PC-3 (cell line): ENCODE data around the gene CCDC32. TPM values are rescaled to one million over a fixed set of nuclear protein-coding genes. Genes with fewer than 3 reads are reported as not detected.
A peak's percentile ranks its signal among the peaks of the same experiment; 100 is the strongest.

Experiments used
- ATAC-seq: fragments of 200-7000 bp; cut with Tn5 transposase; 2 replicates; pipeline ENCODE4 v1.9.1; 2020; ENCODE audit warnings: mild to moderate bottlenecking, moderate library complexity
- BruUV-seq: library from RNA; stranded (reverse); fragments of 400-500 nt; replicated peaks from 2 replicates; lab custom pipeline; 2021; lab: Mats Ljungman, UMichigan
- CTCF ChIA-PET: fragments of 300-600 bp; sonication (Branson Sonifier 250); formaldehyde crosslinking; loops from one replicate; lab custom pipeline; 2022; ENCODE audit warnings: antibody characterized with exemption; lab: Charles Lee
- POLR2A ChIA-PET: fragments of 300-600 bp; sonication (Branson Sonifier 250); formaldehyde crosslinking; loops from one replicate; lab custom pipeline; 2022; ENCODE audit warnings: antibody characterized with exemption; ENCODE audit not compliant: unreplicated experiment; lab: Charles Lee
- DNase-seq: peaks from one replicate; pipeline ENCODE4 v3.0.0-alpha.2; 2015
- H2AFZ ChIP-seq: fragments of 300-600 bp; sonication (generic); 2 replicates; pipeline ENCODE4 v1.6.0; 2016; ENCODE audit warnings: antibody characterized with exemption, low read length
- H3F3A ChIP-seq: fragments of 300-600 bp; sonication (generic); one replicate; pipeline ENCODE4 v1.6.0; 2017; ENCODE audit warnings: antibody characterized with exemption, low read length, control low read depth, mild to moderate bottlenecking; ENCODE audit not compliant: unreplicated experiment
- H3K27ac ChIP-seq: fragments of 300-600 bp; sonication (generic); 2 replicates; pipeline ENCODE4 v1.5.1; 2016; ENCODE audit warnings: mild to moderate bottlenecking, low read length
- H3K27me3 ChIP-seq: fragments of 300-600 bp; sonication (generic); 2 replicates; pipeline ENCODE4 v1.6.1; 2016; ENCODE audit warnings: low read length, mixed read lengths
- H3K36me3 ChIP-seq: fragments of 300-600 bp; sonication (generic); 2 replicates; pipeline ENCODE4 v1.6.1; 2016; ENCODE audit warnings: low read depth, mixed run types, low read length, mixed read lengths
- H3K4me1 ChIP-seq: fragments of 300-600 bp; sonication (generic); 2 replicates; pipeline ENCODE4 v1.5.1; 2016; ENCODE audit warnings: low read length; ENCODE audit not compliant: insufficient read depth
- H3K4me2 ChIP-seq: fragments of 300-600 bp; sonication (generic); 2 replicates; pipeline ENCODE4 v1.6.0; 2016; ENCODE audit warnings: low read length
- H3K4me3 ChIP-seq: fragments of 300-600 bp; sonication (generic); 2 replicates; pipeline ENCODE4 v1.5.1; 2016; ENCODE audit warnings: mild to moderate bottlenecking, low read length, mixed read lengths
- H3K79me2 ChIP-seq: fragments of 300-600 bp; sonication (generic); 2 replicates; pipeline ENCODE4 v1.6.1; 2017; ENCODE audit warnings: low read length, mixed read lengths
- H3K9ac ChIP-seq: fragments of 300-600 bp; sonication (generic); 2 replicates; pipeline ENCODE4 v1.6.0; 2016; ENCODE audit warnings: mild to moderate bottlenecking, low read length
- H3K9me2 ChIP-seq: fragments of 300-600 bp; sonication (generic); replicated peaks from 2 replicates; pipeline ENCODE4 v1.6.1; 2016; ENCODE audit warnings: mixed run types, low read length, mixed read lengths
- H3K9me3 ChIP-seq: fragments of 300-600 bp; sonication (generic); 2 replicates; pipeline ENCODE4 v1.6.1; 2016; ENCODE audit warnings: low read length, mixed read lengths
- H4K20me1 ChIP-seq: fragments of 300-600 bp; sonication (generic); 2 replicates; pipeline ENCODE4 v1.6.1; 2016; ENCODE audit warnings: low read length, mixed read lengths
- EZH2 ChIP-seq: fragments of 300-600 bp; sonication (generic); IDR thresholded peaks from one replicate; pipeline ENCODE4 v1.6.1; 2017; ENCODE audit warnings: antibody characterized with exemption, mild to moderate bottlenecking, low read length; ENCODE audit not compliant: unreplicated experiment
- EZH2phosphoT487 ChIP-seq: fragments of 300-600 bp; sonication (generic); IDR thresholded peaks from 2 replicates; pipeline ENCODE4 v1.6.1; 2018; ENCODE audit warnings: mild to moderate bottlenecking, antibody characterized with exemption, low read length, borderline replicate concordance
- intact Hi-C: fragments of 100-400 bp; cut with micrococcal nuclease; formaldehyde crosslinking; loops from 2 replicates; pipeline ENCODE4 v1.9.0; 2023
- total RNA-seq: library from RNA; depleted of rRNA; stranded (reverse); fragments of >200 nt; gene quantifications from 2 replicates; pipeline ENCODE4 v1.2.3, GENCODE V29; 2014
- TF ChIP-seq, protein P1 (sequence below): fragments of 300-600 bp; sonication (generic); conservative IDR thresholded peaks from 2 replicates; pipeline ENCODE4 v1.5.1; 2017; ENCODE audit warnings: antibody characterized with exemption, low read depth, mild to moderate bottlenecking, low read length

The CCDC32 gene
- total RNA-seq, 1 experiment from 2014 or later, result 16.1 TPM

DNA sequence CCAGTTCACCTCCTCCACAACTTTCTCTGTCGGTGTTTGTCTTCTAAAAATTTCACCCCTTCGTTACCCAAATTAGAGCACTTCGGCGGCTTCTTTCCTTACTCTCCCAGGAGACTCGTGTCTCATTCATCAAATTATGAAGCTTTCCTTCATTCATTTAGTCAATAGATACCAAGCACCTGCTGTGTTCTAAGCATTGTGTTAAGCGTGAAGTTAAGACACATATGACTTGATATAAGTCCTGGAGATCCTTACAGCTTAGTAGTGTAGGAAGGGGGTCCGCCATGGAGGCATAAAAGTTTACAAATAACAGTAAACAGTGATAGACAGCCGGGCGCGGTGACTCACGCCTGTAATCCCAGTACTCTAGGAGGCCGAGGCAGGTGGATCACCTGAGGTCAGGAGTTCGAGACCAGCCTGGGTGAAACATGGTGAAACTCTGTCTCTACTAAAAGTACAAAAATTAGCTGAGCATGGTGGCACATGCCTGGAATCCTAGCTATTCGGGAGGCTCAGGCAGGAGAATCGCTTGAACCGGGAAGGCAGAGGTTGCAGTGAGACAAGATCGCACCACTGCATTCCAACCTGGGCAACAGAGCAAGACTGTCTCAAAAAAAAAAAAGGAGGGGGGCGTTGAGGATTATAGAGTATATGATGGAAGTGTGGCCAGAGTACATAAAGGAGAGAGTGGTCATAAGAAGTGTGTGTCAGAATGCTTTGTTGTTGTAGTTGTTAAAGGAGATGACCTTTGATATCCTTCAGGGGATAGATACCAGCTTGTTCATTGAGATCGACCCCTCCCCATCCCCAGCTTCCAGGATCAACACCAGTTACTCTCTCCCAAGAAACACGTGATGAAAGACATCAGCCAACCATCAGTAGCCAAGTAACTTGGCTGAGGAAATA lies 744 bp upstream of the CCDC32 start:
- 0 out of 2 replicates have a peak, but pooled peaks cover 3% of the 10 kb centered on the region for H3K36me3 ChIP-seq
- no peaks in the 10 kb centered on the region for H3K27me3 ChIP-seq
- ChIA-PET CTCF (interaction anchor here (0.6 to 1.1 kb wide), 5 partner anchors 20 to 341 kb away, joined by 3 to 6 read pairs (median 4); no protein-coding TSS in a partner anchor), POLR2A (interaction anchor here (0.5 to 0.9 kb wide), 6 partner anchors 62 to 1287 kb away, joined by 3 to 6 read pairs (median 4); partner anchors contain the start of gene IVD)
- H4K20me1 ChIP-seq, result no peaks in the 10 kb centered on the region
- no peak for ATAC-seq
- H3K79me2 ChIP-seq, result peaks cover 35% of the 10 kb centered on the region
- DNase-seq, result no peak
- no TSS peak for BruUV-seq
- TF ChIP-seq EZH2 (no peak), EZH2phosphoT487 (no peak)
- TF ChIP-seq, protein P1, sequence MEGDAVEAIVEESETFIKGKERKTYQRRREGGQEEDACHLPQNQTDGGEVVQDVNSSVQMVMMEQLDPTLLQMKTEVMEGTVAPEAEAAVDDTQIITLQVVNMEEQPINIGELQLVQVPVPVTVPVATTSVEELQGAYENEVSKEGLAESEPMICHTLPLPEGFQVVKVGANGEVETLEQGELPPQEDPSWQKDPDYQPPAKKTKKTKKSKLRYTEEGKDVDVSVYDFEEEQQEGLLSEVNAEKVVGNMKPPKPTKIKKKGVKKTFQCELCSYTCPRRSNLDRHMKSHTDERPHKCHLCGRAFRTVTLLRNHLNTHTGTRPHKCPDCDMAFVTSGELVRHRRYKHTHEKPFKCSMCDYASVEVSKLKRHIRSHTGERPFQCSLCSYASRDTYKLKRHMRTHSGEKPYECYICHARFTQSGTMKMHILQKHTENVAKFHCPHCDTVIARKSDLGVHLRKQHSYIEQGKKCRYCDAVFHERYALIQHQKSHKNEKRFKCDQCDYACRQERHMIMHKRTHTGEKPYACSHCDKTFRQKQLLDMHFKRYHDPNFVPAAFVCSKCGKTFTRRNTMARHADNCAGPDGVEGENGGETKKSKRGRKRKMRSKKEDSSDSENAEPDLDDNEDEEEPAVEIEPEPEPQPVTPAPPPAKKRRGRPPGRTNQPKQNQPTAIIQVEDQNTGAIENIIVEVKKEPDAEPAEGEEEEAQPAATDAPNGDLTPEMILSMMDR, result no peak
- intact Hi-C loops, result no loop called here
- no peaks in the 10 kb centered on the region for H3K9me3 ChIP-seq
- no peaks in the 10 kb centered on the region for H3K9me2 ChIP-seq
- peak overlapping the region; percentile 89 for H2AFZ ChIP-seq
- no peak overlapping the region for H3K9ac ChIP-seq
- peak overlapping the region; percentile 92 for H3K4me3 ChIP-seq
- no peak overlapping the region for H3K27ac ChIP-seq
- peak overlapping the region; percentile 91 for H3K4me2 ChIP-seq
- no peaks in the 10 kb centered on the region for H3F3A ChIP-seq
- H3K4me1 ChIP-seq, result peaks cover 19% of the 10 kb centered on the region

- ChIA-PET POLR2A (no interaction called here), CTCF (no interaction called here)
- peaks cover 10% of the 10 kb centered on the region; the same call in 1 of the 2 replicates for H3K4me1 ChIP-seq
- 0 out of 2 replicates have a peak, but pooled peaks cover 3% of the 10 kb centered on the region for H3K36me3 ChIP-seq
- H4K20me1 ChIP-seq, result no peaks in the 10 kb centered on the region
- no peak for ATAC-seq
- no peaks in the 10 kb centered on the region for H3F3A ChIP-seq
- no peaks in the 10 kb centered on the region for H3K27me3 ChIP-seq
- peak overlapping the region; percentile 91 for H3K4me2 ChIP-seq
- peaks cover 21% of the 10 kb centered on the region for H3K79me2 ChIP-seq
- BruUV-seq, result no TSS peak
- peak overlapping the region; percentile 92; the same call in 1 of the 2 replicates for H3K4me3 ChIP-seq
- intact Hi-C loops, result no loop called here
- no peak overlapping the region for H2AFZ ChIP-seq
- H3K9me3 ChIP-seq, result no peaks in the 10 kb centered on the region
- H3K27ac ChIP-seq, result no peak overlapping the region
- no peak for DNase-seq
- no peak for TF ChIP-seq EZH2phosphoT487
- no peak for TF ChIP-seq EZH2
- TF ChIP-seq, protein P1, result no peak
- no peaks in the 10 kb centered on the region for H3K9me2 ChIP-seq
- no peak overlapping the region for H3K9ac ChIP-seq
Measured at GRCh38 chr15:40563426-40563825, 1.4 kb downstream of the CCDC32 start.
